Neural crest cell (in vitro differentiated cells): ENCODE measurements around the gene SNCB. TPM values are rescaled to one million over a fixed set of nuclear protein-coding genes. Genes with fewer than 3 reads are reported as not detected.

ENCODE experiments used
- DNase-seq: peaks from one replicate; pipeline ENCODE4 v3.0.0; 2021; ENCODE audit warnings: low read depth, mixed read lengths, low spot score
- H3K27ac Mint-ChIP-seq: one replicate; pipeline ENCODE4 v1.8.0; 2021; ENCODE audit warnings: mild to moderate bottlenecking, mixed read lengths; ENCODE audit not compliant: unreplicated experiment
- H3K27me3 Mint-ChIP-seq: 2 replicates; pipeline ENCODE4 v1.8.0; 2021; ENCODE audit warnings: low read depth, mild to moderate bottlenecking, mixed read lengths
- H3K36me3 Mint-ChIP-seq: 2 replicates; pipeline ENCODE4 v1.8.0; 2021; ENCODE audit warnings: low read depth, mild to moderate bottlenecking, mixed read lengths
- H3K4me1 Mint-ChIP-seq: 2 replicates; pipeline ENCODE4 v1.8.0; 2021; ENCODE audit warnings: mixed read lengths
- H3K4me3 Mint-ChIP-seq: one replicate; pipeline ENCODE4 v1.8.0; 2021; ENCODE audit warnings: mild to moderate bottlenecking, mixed read lengths
- H3K9me3 Mint-ChIP-seq: 2 replicates; pipeline ENCODE4 v1.8.0; 2021; ENCODE audit warnings: mixed read lengths
- total RNA-seq: library from RNA; stranded (reverse); gene quantifications from 2 replicates; pipeline ENCODE4 v1.2.1, GENCODE V29; 2021
- TF ChIP-seq, protein P1 (sequence below): fragments of 200-600 bp; sonication (generic); conservative IDR thresholded peaks from 2 replicates; pipeline ENCODE4 v1.5.0; 2021; ENCODE audit warnings: antibody characterized with exemption, mild to moderate bottlenecking

Gene SNCB
- total RNA-seq, 1 donor from 2014 or later = 0.40 TPM

DNA sequence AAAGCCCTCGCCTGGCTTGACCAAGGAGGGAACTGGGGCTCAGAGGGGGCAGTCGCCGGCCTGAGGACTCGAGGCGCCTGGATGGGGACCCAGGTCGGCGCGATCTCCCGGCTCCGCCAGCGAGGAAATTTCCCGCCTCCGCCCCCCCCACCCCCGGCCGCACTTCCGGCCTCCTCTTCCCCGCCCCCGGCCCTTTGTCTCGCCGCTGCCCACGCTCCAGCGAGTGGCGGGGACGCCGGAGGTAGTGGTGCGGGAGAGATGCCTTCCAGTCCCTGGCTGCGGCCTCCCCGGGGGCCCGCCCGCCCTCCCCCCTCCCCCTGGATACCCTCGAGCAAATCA lies 19.9 kb downstream of the SNCB start:
- H3K27ac Mint-ChIP-seq = no peak overlapping the region
- TF ChIP-seq, protein P1, sequence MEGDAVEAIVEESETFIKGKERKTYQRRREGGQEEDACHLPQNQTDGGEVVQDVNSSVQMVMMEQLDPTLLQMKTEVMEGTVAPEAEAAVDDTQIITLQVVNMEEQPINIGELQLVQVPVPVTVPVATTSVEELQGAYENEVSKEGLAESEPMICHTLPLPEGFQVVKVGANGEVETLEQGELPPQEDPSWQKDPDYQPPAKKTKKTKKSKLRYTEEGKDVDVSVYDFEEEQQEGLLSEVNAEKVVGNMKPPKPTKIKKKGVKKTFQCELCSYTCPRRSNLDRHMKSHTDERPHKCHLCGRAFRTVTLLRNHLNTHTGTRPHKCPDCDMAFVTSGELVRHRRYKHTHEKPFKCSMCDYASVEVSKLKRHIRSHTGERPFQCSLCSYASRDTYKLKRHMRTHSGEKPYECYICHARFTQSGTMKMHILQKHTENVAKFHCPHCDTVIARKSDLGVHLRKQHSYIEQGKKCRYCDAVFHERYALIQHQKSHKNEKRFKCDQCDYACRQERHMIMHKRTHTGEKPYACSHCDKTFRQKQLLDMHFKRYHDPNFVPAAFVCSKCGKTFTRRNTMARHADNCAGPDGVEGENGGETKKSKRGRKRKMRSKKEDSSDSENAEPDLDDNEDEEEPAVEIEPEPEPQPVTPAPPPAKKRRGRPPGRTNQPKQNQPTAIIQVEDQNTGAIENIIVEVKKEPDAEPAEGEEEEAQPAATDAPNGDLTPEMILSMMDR = no peak
- no peak for DNase-seq
- H3K9me3 Mint-ChIP-seq = no peaks in the 10 kb centered on the region
- H3K36me3 Mint-ChIP-seq = no peaks in the 10 kb centered on the region
- peaks cover 33% of the 10 kb centered on the region for H3K4me1 Mint-ChIP-seq
- peaks cover 39% of the 10 kb centered on the region for H3K27me3 Mint-ChIP-seq
- H3K4me3 Mint-ChIP-seq = peak overlapping the region; percentile 88

DNA sequence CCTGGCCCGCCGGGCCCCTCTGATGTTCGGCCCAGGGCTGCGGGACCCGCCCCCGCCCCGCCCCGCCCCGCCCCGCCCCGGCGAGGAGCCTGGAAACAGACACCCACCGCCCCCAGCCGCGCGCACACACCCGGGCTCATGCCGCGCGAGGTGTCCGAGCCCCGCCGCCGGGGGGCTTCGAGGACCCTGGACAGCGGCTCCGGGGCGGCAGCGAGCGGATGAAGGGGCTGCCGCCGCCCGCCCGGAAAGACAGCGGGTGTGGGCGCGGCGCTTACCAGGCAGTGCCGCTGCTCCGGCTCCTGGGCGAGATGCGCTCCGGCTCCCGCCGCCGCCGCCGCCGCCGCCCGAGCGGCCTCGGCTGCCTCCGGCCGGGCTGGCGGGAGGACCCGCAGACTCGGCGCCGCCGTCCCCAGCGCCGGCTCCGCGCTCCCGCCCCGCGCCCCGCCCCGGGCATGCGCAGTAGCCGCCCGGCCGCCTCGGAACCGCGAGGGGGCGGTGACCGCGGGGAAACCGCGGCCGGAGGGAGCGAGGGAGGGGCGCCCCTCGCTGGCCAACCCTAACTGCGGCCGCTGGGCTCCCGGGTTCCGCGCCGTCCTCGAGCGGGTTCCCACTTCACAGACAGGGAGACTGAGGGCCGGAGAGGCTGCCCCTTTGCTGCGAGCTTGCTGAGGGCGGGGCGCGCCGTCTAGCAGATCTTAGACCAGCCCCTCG lies 20.5 kb downstream of the SNCB start, which contains the start of gene GPRIN1:
Gene GPRIN1 (minus strand): TSS at position 433 of the 711 bp plus-strand sequence. CDS start 10,322 bp downstream, outside the sequence.
- Mint-ChIP-seq H3K27ac (peak within 1 kb of the TSS; percentile 98), H3K27me3 (peaks cover 34% of the 10 kb centered on the region)

DNA sequence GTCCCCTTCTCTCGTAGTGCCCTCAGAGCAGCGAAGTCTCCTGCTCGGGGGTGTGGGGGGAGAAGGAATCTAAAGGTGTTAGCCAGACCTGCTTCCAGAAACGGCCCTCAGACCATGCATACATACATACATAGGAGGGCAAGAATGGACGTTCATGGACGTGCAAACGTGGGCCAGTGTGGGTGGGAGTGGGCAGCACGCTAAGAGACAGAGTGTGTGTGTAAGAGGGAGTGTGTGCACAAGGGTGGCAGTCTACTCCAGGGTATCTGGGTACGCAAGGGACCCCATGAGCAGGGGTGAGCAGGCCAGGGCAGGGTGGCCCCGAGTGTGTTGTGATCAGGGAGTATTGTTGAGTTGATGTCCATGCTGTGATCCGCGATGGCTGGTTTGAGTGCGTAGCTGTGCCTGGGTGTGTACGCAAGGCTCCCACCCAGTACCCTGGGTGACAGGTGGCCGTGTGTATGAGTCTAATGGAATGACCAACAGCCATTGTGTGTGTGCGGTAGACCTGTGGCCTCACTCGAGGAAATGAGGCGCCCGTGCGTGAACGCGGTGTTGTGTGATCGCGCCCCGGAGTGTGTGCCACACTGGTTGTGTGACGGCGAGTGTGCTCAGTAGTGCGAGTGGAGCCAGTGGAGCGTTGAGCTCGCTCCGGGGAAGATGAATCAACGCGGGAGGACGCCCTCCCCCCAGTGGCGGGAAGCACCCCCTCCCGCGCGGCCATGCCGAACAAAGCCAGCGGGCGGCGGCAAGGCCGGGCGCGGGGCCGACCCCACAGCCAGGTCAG lies 21.2 kb downstream of the SNCB start:
- peak; percentile 45 for DNase-seq
- H3K4me3 Mint-ChIP-seq = peak overlapping the region; percentile 98
- no peaks in the 10 kb centered on the region for H3K36me3 Mint-ChIP-seq
- peaks cover 29% of the 10 kb centered on the region for H3K27me3 Mint-ChIP-seq
- peak overlapping the region; percentile 98 for H3K27ac Mint-ChIP-seq
- TF ChIP-seq, protein P1 = peak; percentile 19
- H3K4me1 Mint-ChIP-seq = peaks cover 35% of the 10 kb centered on the region
- H3K9me3 Mint-ChIP-seq = no peaks in the 10 kb centered on the region

More for the DNA sequence above, 20.5 kb downstream of the SNCB start, which contains the start of gene GPRIN1:
- Mint-ChIP-seq H3K4me1 (peaks cover 33% of the 10 kb centered on the region), H3K9me3 (no peaks in the 10 kb centered on the region), H3K4me3 (peak within 1 kb of the TSS; percentile 98), H3K36me3 (no peaks in the 10 kb centered on the region)
- peak; percentile 70 for DNase-seq
- TF ChIP-seq, protein P1 = peak; percentile 37

DNA sequence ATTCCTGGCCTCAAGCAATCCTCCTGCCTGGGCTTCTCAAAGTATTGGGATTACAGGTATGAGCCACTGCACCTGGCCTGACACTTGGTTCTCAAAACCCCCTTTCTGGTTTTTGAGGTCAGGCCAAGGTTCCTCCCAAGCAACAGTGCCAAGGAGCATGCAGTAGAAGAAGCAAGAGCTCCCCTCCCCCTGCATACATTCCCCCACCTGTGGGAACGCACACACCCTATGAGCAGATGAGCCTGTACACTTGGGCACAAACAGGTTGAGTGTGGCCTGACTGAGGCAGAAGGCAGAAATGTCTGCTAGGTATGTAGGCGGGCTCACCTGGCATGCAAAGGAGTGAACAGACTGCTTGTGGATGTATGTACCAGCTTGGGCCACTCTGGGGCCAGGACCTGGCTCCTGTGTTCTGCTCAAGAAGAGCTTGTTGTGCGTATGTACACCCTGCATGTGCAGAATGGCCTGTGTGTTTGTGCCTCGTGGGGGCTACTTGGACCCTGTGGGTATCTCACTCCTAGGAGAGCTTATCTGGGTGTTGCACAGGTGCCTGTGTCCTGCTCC lies 22.1 kb downstream of the SNCB start:
- TF ChIP-seq, protein P1 = no peak
- H3K9me3 Mint-ChIP-seq = no peaks in the 10 kb centered on the region
- H3K4me3 Mint-ChIP-seq = peak overlapping the region; percentile 98
- no peak overlapping the region for H3K27ac Mint-ChIP-seq
- no peaks in the 10 kb centered on the region for H3K36me3 Mint-ChIP-seq
- H3K4me1 Mint-ChIP-seq = peaks cover 39% of the 10 kb centered on the region
- peaks cover 23% of the 10 kb centered on the region for H3K27me3 Mint-ChIP-seq
- no peak for DNase-seq

DNA sequence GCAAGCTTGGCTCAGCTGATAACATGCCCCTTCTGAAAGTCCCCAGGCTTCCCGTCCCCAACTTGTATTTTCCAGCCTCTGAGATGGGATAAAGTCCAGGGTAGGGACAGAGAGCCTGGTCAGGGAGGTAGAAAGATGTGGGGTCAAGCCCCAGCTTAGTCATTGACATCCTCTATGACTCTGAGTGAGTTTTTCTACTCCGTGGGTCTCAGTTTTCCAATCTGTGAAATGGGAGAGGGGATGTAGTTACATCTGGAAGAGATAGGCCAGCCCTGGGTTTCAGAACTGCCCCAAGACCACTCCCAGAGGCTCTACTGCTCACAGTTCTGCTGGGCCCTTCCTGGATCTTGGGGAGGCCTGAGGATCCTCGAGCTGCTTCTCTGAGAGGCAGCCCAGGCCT lies 23.5 kb downstream of the SNCB start:
- peaks cover 50% of the 10 kb centered on the region for H3K4me1 Mint-ChIP-seq
- H3K36me3 Mint-ChIP-seq = no peaks in the 10 kb centered on the region
- peak overlapping the region; percentile 68 for H3K4me3 Mint-ChIP-seq
- H3K9me3 Mint-ChIP-seq = no peaks in the 10 kb centered on the region
- peaks cover 10% of the 10 kb centered on the region for H3K27me3 Mint-ChIP-seq
- DNase-seq = no peak
- TF ChIP-seq, protein P1 = no peak
- peak overlapping the region; percentile 86 for H3K27ac Mint-ChIP-seq
